NCI-H446 (cell line): Measurements from ENCODE around the gene PLIN1.

Experiments used
- DNase-seq, 2 experiments: peaks; one replicate each; lab custom pipeline; 2025; lab: John Stamatoyannopoulos, UW

Gene PLIN1

DNA sequence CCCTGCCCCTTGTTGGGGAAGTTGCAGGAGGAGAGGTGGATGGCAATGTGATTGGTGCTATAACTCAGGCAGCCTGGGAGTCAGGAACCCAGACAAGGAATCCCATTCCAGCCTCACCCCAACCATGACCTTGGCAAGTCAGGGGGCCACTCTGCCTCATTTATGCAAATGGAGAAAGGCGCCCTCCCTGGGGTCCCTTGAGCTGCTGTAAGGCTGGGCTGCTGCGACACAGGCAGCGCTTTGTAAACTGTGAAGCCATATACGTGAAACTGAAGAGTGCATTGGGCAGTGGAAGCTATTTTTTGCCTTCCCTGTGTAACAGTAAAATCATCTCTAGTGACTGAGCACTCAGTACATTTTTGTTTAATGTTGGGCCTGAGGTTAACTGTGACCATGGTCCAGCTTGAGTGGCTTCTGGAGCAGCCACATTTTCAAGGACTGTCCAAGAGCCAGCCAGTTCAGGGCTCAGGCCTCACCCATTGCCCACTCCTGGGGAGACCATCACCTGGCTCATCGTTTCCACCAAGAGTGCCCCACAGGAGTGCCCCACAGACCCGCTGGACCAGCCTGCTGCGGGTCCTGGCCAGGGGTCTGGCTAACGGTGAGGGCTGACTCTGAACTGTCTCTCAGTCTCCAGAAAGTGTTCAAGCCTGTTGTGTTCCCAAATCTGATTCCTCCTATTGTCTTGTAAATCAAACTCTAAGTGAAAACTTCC is 51.8 kb downstream of the PLIN1 start:
- no peak for DNase-seq

DNA sequence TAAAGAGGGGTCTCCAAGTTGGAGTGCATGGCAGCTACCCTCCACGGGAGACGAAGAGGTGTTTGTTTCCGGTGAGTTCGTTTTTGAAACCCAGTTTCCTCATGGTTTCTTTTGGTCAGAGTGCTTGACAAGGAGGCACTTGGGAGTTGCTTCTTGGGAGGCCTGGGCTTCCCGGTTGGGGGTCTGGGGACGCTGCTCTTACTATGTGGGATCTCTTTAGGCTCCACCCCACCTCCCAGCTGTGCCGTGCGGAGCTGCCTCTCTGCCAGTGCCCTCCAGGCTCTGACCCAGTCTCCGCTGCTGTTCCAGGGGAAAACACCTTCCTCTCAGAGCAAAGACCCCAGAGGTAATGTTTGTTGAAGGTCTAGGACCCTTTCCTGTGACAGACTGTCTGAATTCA is 53.5 kb downstream of the PLIN1 start:
- no peak for DNase-seq

DNA sequence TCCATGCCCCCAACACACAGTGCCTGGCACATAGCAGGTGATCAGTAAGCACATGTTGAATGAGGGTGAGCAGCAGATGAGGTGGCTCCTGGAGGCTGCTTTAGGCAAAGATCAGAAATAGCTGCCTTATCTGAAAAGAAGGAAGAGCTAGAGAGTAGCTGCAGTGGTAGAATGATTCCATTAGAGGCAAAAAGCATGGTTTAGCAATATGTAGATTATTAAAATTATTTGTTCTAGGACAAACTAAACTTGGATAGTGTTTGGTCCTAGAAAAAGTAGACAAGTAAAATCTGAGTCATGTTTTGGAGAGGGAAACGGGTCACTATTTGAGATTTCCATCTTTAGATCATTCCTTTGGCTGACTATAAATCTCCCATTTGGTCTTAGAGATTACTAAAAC is 56.0 kb downstream of the PLIN1 start:
- DNase-seq: no peak

DNA sequence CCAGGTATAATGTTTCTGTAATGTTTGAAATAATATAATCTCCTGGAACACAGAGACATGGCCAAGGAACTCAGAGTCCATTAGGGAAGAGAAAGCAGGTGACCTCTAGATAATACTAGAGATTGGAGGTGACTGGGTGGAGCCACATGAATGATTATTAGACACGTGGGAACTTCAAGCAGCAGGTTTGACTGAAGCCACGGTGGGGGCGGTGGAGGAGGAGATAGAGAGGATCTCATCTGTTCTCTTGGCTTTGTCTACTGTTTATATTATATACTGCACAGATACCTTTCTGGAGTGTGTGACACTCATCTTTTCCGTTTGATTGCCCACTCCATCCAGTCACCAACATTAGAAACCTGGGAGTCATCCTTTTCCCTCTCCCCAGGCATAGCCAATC is 57.6 kb downstream of the PLIN1 start:
- no peak for DNase-seq

DNA sequence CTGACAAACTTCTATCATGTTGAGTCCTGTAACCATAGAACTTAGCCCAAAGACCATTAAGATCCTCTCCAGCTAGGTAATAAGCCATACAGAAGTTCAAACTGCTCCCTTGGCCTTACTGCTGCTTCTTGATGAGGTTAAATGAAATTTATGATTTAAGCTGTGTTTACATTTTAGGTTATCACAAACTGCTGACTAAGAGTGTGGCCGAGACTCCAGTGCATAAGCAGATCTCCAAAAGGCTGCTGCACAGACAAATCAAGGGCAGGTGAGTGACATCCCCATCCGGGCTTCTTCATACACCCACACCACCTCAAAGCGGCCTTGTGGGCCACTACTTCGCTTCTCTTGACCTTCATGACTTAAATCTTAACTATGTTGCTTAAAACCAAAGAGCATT is 62.9 kb downstream of the PLIN1 start:
- DNase-seq: no peak

DNA sequence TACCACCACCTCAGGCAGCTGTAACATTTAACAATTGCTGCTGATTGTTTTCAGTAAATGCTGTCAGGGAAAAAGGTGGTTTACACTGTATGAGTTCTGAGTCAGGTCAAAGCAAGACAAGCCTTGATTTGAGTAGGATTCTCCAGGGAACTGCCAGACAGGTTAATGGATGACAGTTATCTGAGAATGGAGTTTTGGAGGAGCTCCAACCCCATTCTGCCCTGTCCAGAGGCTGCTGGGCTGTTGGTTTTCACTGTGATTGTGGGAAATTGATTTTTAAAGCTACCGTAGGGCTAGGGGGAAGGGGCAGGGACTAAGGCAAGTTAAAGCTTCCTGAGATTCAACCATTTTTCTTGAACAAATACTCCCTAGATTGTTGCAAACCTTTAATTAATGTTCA is 64.0 kb downstream of the PLIN1 start:
- DNase-seq: no peak
